Hematopoietic multipotent progenitor cell (in vitro differentiated cells): ENCODE measurements around the gene KAZN. TPM values are rescaled to one million over a fixed set of nuclear protein-coding genes. Genes with fewer than 3 reads are reported as not detected.

Experiments
- DNase-seq, 3 donors: peaks; one replicate each; pipeline ENCODE4 v3.0.0-alpha.2; 2011 to 2015; ENCODE audit warnings: low read depth in 2 of 3, low spot score in 2 of 3
- total RNA-seq: library from RNA; depleted of rRNA; stranded (reverse); fragments of >200 nt; gene quantifications from one replicate; pipeline ENCODE4 v1.2.3, GENCODE V29; 2012

KAZN gene
- total RNA-seq, 1 donor: 0.54 TPM

GRCh38 chr1:15094719-15095495 lies 496.4 kb downstream of the KAZN start:
- no peak for DNase-seq

DNA sequence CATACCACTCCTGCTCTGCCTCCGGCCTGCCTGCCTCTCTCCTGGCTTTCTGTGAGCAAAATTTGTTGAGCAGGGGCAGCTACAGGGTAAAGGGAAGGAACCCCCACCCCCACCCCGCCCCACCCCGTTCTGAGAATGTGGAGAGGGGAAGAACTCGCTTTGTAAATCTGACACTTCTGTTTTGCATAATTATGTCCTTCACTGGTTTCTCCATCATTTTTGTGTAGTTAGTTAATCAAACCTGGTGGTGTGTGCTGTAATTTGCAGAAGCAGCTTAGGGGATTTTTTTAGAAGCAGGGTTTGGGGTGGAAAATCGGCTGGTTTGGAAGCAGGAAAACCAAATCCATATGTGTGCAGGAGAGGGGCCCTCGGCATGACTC lies 497.0 kb downstream of the KAZN start:
- no peak for DNase-seq

DNA sequence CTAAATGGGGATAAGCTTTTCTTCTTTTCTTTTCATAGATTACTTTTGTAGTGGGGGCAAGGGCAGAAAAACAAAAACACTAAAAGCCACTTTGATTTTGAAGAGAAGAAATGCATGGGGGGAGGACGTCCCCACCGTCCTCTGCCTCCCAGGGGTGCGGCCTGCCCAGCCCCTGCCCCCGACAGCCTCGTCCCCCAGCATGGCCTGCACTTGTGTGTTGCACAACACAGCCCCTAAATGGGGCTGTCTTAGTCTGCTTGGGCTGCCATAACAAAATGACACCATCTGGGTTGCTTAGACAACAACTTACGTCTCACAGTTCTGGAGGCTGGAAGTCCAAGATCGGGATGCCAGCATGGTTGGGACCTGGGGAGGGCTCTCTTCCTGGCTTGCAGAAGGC lies 497.8 kb downstream of the KAZN start:
- DNase-seq: no peak

DNA sequence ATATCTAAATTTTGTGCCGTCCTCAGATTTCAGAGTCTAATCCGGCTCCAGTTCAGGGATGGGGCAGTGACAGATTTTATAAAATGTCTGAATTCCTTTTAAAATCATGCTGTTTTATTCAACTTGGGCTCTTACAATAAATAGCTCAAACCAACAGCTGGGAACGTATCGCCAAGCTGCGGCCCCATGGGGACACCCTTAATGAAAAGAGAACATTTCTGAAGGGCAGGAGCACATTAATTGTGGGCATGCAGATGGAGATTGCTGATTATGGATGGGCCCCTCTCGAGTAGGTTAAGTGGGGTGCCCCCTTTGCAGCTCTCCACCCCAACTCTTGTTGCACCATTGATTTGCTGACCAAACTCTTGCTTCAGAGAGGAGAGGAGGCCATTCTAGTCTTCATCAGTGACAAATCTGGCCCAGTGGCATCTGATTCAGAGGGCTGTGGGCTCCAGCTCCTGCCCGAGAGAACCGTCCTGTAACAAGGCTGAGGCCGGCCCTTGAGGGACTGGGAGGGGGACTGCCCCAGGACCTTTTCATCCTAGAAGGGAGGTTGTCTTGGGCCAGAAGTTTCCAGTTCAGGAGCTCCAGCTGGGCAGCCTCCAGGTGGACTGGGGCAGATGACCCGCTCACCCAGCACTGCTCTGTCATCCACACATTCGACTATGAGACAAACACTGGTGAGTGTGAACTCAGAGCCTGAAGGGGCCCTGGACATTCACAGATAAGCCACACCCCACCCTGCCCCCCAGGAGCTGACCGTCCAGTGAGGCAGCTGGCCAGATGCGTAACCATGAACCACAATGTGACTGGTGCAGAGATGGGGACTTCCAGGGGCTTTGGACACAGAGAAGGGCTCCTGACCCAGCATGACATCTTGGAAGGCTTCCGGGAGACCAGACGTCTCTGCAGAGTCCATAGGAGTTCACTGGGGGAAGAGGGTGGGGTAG lies 500.0 kb downstream of the KAZN start:
- no peak for DNase-seq

DNA sequence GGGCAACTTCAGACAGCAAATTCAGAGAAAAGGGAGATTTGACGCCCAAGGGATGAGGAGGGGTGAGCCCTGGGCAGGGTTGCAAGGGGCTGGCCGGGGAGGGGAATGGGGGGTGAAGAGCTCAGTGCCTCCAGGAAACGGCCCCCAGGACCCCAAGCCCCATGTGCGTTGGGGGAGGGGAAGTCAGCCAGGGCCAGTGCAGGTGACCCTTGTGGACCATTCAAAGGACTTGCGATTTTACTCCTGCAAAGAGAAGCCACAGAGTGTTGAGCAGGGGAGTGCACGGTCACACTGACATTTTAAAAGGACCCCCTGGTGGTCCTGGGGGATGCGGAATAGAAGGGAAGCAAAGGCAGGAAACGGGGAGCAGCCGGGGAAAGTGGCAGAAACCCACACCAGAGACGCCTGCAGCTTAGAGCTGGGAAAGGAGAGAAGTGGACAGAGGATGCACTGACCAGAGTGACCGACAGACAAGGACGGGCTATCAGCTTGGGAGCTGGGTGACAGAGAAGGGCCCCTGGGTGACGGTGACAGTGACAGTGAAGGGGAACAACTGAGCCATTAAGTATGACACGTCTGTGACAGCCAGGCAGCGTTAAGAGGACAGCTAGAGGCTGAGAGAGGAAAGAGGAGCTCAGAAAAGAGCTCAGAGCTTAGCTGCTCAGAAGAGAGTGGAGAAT lies 501.1 kb downstream of the KAZN start:
- DNase-seq: no peak

- DNase-seq: peak in 2 of 3 donors; percentile 45 to 64
These were observed 501.8 kb downstream of the KAZN start for GRCh38 chr1:15100121-15100879.

DNA sequence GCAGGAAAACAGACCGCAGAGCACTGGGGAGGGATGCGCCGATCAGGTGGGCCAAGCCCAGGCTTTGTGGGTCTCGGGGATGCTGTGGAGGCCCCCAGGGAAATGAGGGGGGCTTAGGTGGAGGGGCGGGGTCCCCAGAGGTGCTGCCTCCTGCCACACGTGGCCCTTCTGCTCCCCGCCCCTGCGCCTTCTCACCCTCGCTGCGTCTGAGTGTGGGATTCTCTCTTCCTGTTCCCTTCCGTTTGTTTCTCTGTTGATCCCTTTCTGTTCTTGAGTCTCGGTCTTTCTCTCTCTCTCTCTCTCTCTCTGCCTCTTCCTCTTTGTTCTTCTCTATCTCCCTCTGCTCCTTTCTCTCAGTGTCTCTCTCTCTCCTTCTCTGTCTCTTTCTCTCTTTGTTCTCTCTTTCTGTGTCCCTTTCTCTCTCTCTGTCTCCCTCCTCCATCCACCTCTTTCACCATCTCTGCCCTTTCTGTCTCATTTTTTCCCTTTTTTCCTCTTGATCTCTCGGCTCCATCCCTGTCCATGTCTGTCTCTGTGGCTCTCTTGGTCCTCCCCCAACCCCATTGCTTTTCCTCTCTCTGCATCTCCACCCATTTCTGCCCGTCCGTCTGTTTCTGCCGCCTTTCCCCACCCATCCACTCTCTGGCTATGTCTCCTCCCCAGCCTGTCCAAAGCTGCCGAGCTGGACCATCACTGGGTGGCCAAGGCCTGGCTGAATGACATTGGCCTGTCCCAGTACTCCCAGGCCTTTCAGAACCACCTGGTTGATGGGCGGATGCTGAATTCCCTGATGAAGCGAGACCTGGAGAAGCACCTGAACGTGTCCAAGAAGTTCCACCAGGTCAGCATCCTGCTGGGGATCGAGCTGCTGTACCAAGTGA lies 502.6 kb downstream of the KAZN start:
- no peak for DNase-seq

GRCh38 chr1:15101801-15102200 lies 503.3 kb downstream of the KAZN start:
- DNase-seq: no peak

GRCh38 chr1:15102646-15103045 lies 504.2 kb downstream of the KAZN start:
- no peak for DNase-seq

GRCh38 chr1:15103211-15103610 lies 504.7 kb downstream of the KAZN start:
- DNase-seq: no peak

DNA sequence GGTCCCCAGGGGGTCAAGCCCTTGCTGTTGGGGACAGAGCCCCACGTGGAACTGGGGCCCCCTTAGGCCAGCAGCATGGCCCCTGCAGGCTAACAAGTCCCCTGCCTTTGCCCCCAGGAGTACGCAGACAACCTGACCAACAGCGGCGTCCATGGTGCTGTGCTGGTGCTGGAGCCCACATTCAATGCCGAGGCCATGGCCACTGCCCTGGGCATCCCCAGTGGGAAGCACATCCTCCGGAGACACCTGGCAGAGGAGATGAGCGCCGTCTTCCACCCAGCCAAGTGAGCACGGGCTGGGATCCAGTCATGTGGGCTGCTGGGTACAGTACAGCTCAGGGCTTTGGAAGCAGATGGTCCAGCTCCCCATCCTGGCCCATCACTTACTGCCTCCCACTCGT lies 505.4 kb downstream of the KAZN start:
- no peak for DNase-seq

GRCh38 chr1:15104768-15105167 lies 506.3 kb downstream of the KAZN start:
- DNase-seq: no peak

GRCh38 chr1:15106608-15107007 lies 508.1 kb downstream of the KAZN start:
- DNase-seq: peak in 2 of 3 donors; percentile 63 to 82

DNA sequence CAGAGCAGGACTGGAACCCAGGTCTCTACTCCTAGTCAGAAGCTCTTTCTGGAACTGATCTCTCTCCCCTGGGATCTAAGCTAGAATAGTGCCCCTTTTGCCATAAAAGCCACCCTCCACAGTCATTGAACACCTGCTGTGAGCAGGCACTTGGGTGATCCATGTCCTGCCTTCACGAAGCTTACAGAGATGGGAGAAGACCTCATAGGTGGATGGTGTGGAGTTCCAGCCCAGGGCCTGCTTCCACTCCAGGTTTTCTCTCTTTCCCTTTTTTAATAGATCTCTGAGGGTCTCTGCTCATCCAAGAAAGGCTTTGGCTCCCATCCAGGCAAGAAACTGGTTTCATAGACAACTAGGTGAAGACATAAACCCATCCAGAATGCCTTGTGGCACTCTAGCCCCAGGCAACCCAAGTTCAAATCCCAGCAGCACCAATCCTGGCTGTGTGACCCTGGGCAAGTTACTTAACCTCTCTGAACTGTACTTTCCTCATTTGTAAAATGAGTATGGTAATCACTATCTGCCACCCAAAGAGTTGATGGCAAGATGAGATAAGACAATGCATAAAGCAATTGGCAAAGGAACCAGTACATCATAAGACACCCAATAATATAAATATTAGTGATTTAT lies 508.7 kb downstream of the KAZN start:
- peak in 1 of 3 donors; percentile 10 for DNase-seq

- no peak for DNase-seq
These were observed 509.4 kb downstream of the KAZN start for GRCh38 chr1:15107911-15108310.

GRCh38 chr1:15110128-15110866 lies 511.8 kb downstream of the KAZN start:
- no peak for DNase-seq

DNA sequence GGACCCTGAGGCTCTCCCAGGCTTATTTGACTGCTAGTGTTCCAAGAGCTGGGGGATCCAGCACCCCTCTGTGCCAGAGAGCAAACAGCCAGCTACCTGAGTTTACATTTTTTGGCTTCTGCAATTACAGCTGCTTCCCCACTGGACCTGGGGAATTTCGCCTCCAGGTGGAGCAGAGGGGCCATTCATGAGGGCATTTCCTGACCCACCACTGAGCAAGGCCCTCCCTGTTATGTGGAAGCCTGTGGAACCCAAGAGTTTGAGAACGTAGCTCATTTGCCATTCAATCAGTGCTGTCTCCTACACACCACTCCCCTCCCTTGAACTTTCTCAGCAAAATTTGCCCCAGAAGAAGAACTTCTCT lies 512.4 kb downstream of the KAZN start:
- no peak for DNase-seq

DNA sequence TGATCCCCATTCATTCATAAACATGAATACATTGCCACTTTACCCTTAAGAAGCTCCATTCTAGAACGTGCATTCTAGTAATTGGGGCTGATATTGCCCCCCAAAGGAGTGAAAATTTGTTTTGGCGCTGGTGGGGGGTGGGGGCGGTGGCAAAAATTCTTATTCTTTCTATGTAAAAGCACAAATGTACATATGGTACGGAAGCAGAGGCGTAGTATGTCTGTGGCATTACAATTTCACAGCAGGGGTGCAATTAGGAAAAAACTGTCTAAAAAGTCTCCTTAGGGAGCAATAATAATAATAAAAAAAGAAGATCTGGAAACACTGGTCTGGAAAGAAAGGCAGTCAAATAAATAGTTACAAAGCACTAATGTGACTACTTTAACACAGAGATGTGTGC lies 514.7 kb downstream of the KAZN start:
- no peak for DNase-seq
